ENCODE measurements around the gene PANX1. TPM values are rescaled to one million over a fixed set of nuclear protein-coding genes. Genes with fewer than 3 reads are reported as not detected.

Gene PANX1, protein sequence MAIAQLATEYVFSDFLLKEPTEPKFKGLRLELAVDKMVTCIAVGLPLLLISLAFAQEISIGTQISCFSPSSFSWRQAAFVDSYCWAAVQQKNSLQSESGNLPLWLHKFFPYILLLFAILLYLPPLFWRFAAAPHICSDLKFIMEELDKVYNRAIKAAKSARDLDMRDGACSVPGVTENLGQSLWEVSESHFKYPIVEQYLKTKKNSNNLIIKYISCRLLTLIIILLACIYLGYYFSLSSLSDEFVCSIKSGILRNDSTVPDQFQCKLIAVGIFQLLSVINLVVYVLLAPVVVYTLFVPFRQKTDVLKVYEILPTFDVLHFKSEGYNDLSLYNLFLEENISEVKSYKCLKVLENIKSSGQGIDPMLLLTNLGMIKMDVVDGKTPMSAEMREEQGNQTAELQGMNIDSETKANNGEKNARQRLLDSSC
- 43.0 and 56.6 TPM in 2 replicates for total RNA-seq

GRCh38 chr11:94128746-94129511 is at the start of gene PANX1:
TSS of gene PANX1 (plus strand) at chr11:94128841. CDS start at chr11:94129313, 472 bp downstream.

Other genes with a start within 250 kb of the PANX1 start
- 0.11 TPM in 1 of 2 replicates, not detected in the other for gene HEPHL1, start 107.5 kb upstream of the PANX1 start, total RNA-seq
- gene IZUMO1R, start 175.7 kb downstream of the PANX1 start, total RNA-seq, result not detected in 2 replicates